ENCODE results near the gene MCTP1. TPM values are rescaled to one million over a fixed set of nuclear protein-coding genes. Genes with fewer than 3 reads are reported as not detected.

MCTP1 gene
- total RNA-seq, 4 donors from 2014 or later, result 5.4 to 22.1 (median 5.8) TPM

DNA sequence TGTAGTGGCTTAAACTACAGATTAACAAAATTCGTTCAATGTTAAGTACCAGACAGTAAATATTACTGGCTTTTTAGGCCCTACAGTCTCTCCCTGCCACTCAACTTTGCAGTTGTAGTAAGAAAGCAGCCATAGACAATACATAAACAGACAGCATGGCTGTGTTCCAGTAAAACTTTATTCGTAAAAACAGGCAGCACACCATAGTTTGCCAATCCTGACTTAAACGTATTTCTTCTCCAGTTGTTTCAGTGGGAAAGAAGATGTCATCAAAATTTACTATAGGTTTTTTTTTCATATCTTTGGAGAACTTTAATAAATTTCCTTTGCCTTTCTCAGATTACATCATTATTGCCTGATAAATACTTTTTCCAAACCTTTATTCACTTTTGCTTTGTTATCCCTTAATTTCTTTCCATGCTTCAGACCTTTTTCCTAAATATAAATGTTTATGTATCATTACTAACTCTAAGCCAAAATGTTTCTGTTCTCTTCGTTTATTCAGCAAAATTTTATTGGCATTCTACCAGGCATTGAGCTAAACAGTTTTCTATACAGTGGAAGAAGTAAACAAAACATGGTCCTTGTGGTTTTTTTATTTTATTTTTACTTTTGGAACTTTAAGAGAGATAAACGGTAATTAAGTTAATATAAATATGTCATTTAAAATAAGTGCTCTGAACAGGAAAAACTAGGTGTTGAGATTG lies 601.9 kb downstream of the MCTP1 start:
- no peak overlapping the region for H3K27ac ChIP-seq
- intact Hi-C loops (cut with DNase I; ENCODE audit: low total_unique reads) (no loop called here), in situ Hi-C loops (cut with MboI; ENCODE audit: low sequenced_read_pairs in 4 of 4) (no loop called here)
- no peaks in the 10 kb centered on the region for H3K9me3 ChIP-seq
- no peaks in the 10 kb centered on the region for H3K4me1 ChIP-seq
- peaks cover 0 to 8% of the 10 kb centered on the region in 2 donors for H3K36me3 ChIP-seq
- TF ChIP-seq, protein P1, sequence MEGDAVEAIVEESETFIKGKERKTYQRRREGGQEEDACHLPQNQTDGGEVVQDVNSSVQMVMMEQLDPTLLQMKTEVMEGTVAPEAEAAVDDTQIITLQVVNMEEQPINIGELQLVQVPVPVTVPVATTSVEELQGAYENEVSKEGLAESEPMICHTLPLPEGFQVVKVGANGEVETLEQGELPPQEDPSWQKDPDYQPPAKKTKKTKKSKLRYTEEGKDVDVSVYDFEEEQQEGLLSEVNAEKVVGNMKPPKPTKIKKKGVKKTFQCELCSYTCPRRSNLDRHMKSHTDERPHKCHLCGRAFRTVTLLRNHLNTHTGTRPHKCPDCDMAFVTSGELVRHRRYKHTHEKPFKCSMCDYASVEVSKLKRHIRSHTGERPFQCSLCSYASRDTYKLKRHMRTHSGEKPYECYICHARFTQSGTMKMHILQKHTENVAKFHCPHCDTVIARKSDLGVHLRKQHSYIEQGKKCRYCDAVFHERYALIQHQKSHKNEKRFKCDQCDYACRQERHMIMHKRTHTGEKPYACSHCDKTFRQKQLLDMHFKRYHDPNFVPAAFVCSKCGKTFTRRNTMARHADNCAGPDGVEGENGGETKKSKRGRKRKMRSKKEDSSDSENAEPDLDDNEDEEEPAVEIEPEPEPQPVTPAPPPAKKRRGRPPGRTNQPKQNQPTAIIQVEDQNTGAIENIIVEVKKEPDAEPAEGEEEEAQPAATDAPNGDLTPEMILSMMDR (IDR thresholded peaks at IDR 0.05 in 4 of 5, conservative IDR thresholded peaks at IDR 0.05 in 1 of 5), result no peak
- no peak for TF ChIP-seq POLR2A (IDR thresholded peaks at IDR 0.05)
- H3K27me3 ChIP-seq, result no peaks in the 10 kb centered on the region
- no peak overlapping the region for H3K4me3 ChIP-seq
- ATAC-seq (no peak), DNase-seq (no peak)

DNA sequence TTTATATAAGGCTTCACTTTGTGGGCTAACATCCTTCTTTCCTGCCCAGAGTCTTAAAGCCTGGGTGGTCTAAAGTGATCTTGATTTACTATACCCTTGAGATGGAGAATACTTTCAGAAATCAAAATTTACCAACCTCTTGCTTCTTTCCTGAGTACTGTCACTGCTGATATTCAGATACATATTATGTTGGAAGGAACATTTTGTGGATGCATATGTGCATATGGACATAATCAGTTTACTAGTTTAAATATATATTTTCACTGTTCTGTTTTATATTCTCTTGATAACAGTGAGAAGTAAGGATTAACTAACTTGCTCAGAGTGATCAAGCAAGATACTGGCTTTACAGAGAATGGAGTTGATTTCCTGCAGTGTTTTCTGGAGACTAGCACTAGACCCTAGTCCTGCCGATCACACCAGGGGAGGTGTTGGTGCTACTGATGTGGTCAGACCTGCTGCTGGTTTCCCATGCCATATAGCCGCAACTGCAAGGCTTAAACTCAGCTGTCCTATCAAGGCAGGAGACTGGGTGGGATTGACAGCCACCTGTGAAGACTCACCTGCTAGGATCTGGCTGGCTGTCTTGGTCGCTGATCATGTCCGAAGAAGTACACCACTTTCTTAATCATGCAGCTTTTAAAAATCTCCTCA lies 608.8 kb downstream of the MCTP1 start:
- ATAC-seq, result no peak
- Histone ChIP-seq H3K27me3 (no peaks in the 10 kb centered on the region), H3K36me3 (no peaks in the 10 kb centered on the region), H3K4me1 (peaks cover 8 to 12% of the 10 kb centered on the region in 2 donors), H3K9me3 (no peaks in the 10 kb centered on the region), H3K27ac (no peak overlapping the region), H3K4me3 (no peak overlapping the region)
- TF ChIP-seq, protein P1 (IDR thresholded peaks at IDR 0.05 in 4 of 5, conservative IDR thresholded peaks at IDR 0.05 in 1 of 5), result no peak
- TF ChIP-seq POLR2A (IDR thresholded peaks at IDR 0.05), result no peak
- in situ Hi-C loops (cut with MboI; ENCODE audit: low sequenced_read_pairs in 4 of 4), result no loop called here
- DNase-seq, result no peak
- intact Hi-C loops (cut with DNase I; ENCODE audit: low total_unique reads), result no loop called here

DNA sequence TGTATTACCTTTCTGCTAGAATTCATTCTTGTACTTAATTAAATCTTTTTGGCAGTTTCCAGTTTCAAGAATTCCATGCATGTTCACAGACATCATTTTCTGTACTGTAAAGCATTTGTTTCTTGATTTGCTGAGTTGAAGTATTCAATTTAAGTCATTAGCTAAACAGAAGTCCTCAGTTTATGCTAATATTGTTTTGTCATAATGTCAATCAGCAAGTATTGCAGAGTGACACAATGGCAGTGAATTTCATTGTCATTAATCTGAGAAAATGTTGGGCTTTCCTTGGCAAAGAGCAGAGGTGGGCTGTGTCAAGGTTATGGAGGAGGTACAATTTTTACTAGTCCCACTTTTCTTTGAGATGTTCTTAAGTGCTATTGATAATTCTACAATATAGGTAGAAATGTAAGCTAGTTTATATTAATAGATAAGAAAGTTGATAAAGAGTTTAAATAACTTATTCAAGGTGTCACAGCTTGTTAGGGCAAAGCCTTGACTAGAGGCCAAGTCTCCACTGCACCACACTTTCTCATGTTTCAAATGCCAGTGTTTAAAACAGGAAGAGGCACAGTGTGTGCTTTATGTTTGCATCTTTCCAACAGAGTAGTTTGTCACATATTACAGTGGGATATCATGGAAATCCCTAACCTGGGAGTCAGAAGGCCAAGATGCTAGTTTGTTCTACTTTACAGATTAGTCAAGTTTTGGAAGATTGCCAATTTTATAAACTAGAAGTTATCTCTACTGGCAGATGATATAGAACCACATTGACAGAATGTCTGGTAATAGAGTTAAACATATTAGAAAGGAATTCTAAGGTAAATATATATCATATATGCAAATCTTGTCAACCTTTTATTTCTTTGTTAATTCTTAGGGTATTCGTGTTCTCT lies 610.2 kb downstream of the MCTP1 start:
- Histone ChIP-seq H3K4me1 (peaks cover 8 to 12% of the 10 kb centered on the region in 2 donors), H3K27ac (no peak overlapping the region), H3K27me3 (no peaks in the 10 kb centered on the region), H3K9me3 (no peaks in the 10 kb centered on the region), H3K36me3 (no peaks in the 10 kb centered on the region), H3K4me3 (no peak overlapping the region)
- no peak for DNase-seq
- no peak for TF ChIP-seq POLR2A (IDR thresholded peaks at IDR 0.05)
- TF ChIP-seq, protein P1 (IDR thresholded peaks at IDR 0.05 in 4 of 5, conservative IDR thresholded peaks at IDR 0.05 in 1 of 5), result no peak
- ATAC-seq, result peak in 1 of 2 donors; percentile 39
- in situ Hi-C loops (cut with MboI; ENCODE audit: low sequenced_read_pairs in 4 of 4), result no loop called here
- intact Hi-C loops (cut with DNase I; ENCODE audit: low total_unique reads), result no loop called here

DNA sequence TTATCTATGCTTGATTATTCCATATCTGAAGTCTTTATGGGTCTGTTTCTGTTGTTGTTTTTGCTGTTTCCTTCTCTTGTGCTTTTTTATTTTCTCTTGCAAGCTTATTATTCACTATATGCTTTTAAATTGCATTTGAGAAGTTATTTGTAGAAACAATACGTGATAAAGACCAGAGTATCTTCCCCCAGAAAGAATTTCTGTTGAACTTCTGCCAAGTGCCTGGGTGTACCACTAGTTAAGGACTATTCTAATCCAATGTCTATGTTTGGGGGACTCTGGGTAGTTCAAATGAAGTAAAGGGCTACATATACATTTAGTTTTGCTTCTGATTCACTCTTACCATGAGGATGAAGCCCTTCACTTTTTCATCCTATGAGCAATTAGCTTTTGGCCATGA lies 612.1 kb downstream of the MCTP1 start:
- in situ Hi-C loops (cut with MboI; ENCODE audit: low sequenced_read_pairs in 4 of 4) (no loop called here), intact Hi-C loops (cut with DNase I; ENCODE audit: low total_unique reads) (no loop called here)
- Histone ChIP-seq H3K36me3 (no peaks in the 10 kb centered on the region), H3K9me3 (no peaks in the 10 kb centered on the region), H3K4me3 (no peak overlapping the region), H3K27ac (no peak overlapping the region), H3K27me3 (no peaks in the 10 kb centered on the region), H3K4me1 (peaks cover 8 to 12% of the 10 kb centered on the region in 2 donors)
- no peak for DNase-seq
- TF ChIP-seq POLR2A (IDR thresholded peaks at IDR 0.05), result no peak
- TF ChIP-seq, protein P1 (IDR thresholded peaks at IDR 0.05 in 4 of 5, conservative IDR thresholded peaks at IDR 0.05 in 1 of 5), result no peak
- ATAC-seq, result no peak
